NCI-H2227 (cell line): ENCODE measurements around the gene UPK3BL1.
"Not testable (repeated sequence)": the region's sequence is repeated elsewhere in the genome, so short reads cannot be mapped to it uniquely, and the experiment has no call there.

Experiments used
- DNase-seq: peaks from one replicate; lab custom pipeline; 2025; ENCODE audit not compliant: unreplicated experiment; lab: John Stamatoyannopoulos, UW

UPK3BL1 gene

GRCh38 chr7:102589857-102590256 is 52.7 kb downstream of the UPK3BL1 start:
- not testable (repeated sequence) for DNase-seq
